Smooth muscle cell (in vitro differentiated cells): ENCODE results near the gene DTHD1. TPM values are rescaled to one million over a fixed set of nuclear protein-coding genes. Genes with fewer than 3 reads are reported as not detected.

Source experiments
- DNase-seq: peaks from one replicate; lab custom pipeline; 2025; ENCODE audit not compliant: unreplicated experiment; lab: John Stamatoyannopoulos, UW
- H2AFZ ChIP-seq: fragments of 200-600 bp; sonication (generic); 2 replicates; pipeline ENCODE4 v1.6.0; 2016; ENCODE audit warnings: antibody characterized with exemption, low read depth, mild to moderate bottlenecking
- H3F3A ChIP-seq: fragments of 200-600 bp; sonication (generic); 2 replicates; pipeline ENCODE4 v1.6.0; 2017; ENCODE audit warnings: antibody characterized with exemption, low read depth
- H3K27ac ChIP-seq: fragments of 200-600 bp; sonication (generic); 2 replicates; pipeline ENCODE4 v1.5.1; 2016; ENCODE audit warnings: low read depth, mild to moderate bottlenecking
- H3K27me3 ChIP-seq: fragments of 200-600 bp; sonication (generic); 2 replicates; pipeline ENCODE4 v1.6.1; 2016; ENCODE audit warnings: low read depth, mild to moderate bottlenecking
- H3K36me3 ChIP-seq: fragments of 200-600 bp; sonication (generic); 2 replicates; pipeline ENCODE4 v1.5.1; 2016; ENCODE audit warnings: low read depth
- H3K4me1 ChIP-seq: fragments of 200-600 bp; sonication (generic); 2 replicates; pipeline ENCODE4 v1.5.1; 2016; ENCODE audit warnings: low read depth
- H3K4me2 ChIP-seq: fragments of 200-600 bp; sonication (generic); 2 replicates; pipeline ENCODE4 v1.6.0; 2016; ENCODE audit warnings: mild to moderate bottlenecking
- H3K4me3 ChIP-seq: fragments of 200-600 bp; sonication (generic); 2 replicates; pipeline ENCODE4 v1.5.1; 2016; ENCODE audit warnings: mild to moderate bottlenecking
- H3K79me2 ChIP-seq: fragments of 200-600 bp; sonication (generic); 2 replicates; pipeline ENCODE4 v1.6.0; 2016; ENCODE audit warnings: low read depth, mild to moderate bottlenecking
- H3K9ac ChIP-seq: fragments of 200-600 bp; sonication (generic); 2 replicates; pipeline ENCODE4 v1.6.0; 2016; ENCODE audit warnings: low read depth
- H3K9me3 ChIP-seq: fragments of 200-600 bp; sonication (generic); replicated peaks from 2 replicates; pipeline ENCODE4 v1.5.1; 2016; ENCODE audit warnings: low read depth
- H4K20me1 ChIP-seq: fragments of 200-600 bp; sonication (generic); 2 replicates; pipeline ENCODE4 v1.6.0; 2016; ENCODE audit warnings: low read depth
- CTCF ChIP-seq: fragments of 200-600 bp; sonication (generic); IDR thresholded peaks from 2 replicates; pipeline ENCODE4 v1.5.1; 2017; ENCODE audit warnings: borderline replicate concordance, mild to moderate bottlenecking, antibody characterized with exemption; ENCODE audit not compliant: insufficient read depth, poor library complexity, severe bottlenecking
- WGBS: methylation state at CpG from one replicate; pipeline ENCODE4 v1.1.7; 2016; ENCODE audit warnings: low lambda C conversion rate; 5-methylcytosine and 5-hydroxymethylcytosine counted together
- polyA plus RNA-seq: library from polyadenylated mRNA; unstranded; fragments of >200 nt; fragmentation: Nextera tagmentation; extraction: Ambion mirVana; gene quantifications from 2 replicates; pipeline ENCODE4 v1.2.1, GENCODE V29; 2016
- total RNA-seq: library from RNA; depleted of rRNA; stranded (reverse); fragments of >200 nt; gene quantifications from 2 replicates; pipeline ENCODE4 v1.2.3, GENCODE V29; 2014

The DTHD1 gene
- total and polyA plus RNA-seq, 2 experiments from 2014 or later: not detected

GRCh38 chr4:36301127-36301526, 19.7 kb downstream of the DTHD1 start:
- no peak overlapping the region for H3K9ac ChIP-seq
- H3K27ac ChIP-seq: no peak overlapping the region
- H3F3A ChIP-seq: no peaks in the 10 kb centered on the region
- WGBS: 96% methylated on average over 2 of the region's 2 CpGs
- TF ChIP-seq CTCF: no peak
- H3K27me3 ChIP-seq: no peaks in the 10 kb centered on the region
- no peaks in the 10 kb centered on the region for H4K20me1 ChIP-seq
- no peaks in the 10 kb centered on the region for H3K4me1 ChIP-seq
- no peaks in the 10 kb centered on the region for H3K36me3 ChIP-seq
- no peak overlapping the region for H3K4me3 ChIP-seq
- no peak overlapping the region for H2AFZ ChIP-seq
- no peaks in the 10 kb centered on the region for H3K9me3 ChIP-seq
- no peaks in the 10 kb centered on the region for H3K79me2 ChIP-seq
- H3K4me2 ChIP-seq: no peak overlapping the region
- no peak for DNase-seq

- no peaks in the 10 kb centered on the region for H3K27me3 ChIP-seq
- no peak overlapping the region for H3K9ac ChIP-seq
- no peaks in the 10 kb centered on the region for H4K20me1 ChIP-seq
- H3K79me2 ChIP-seq: no peaks in the 10 kb centered on the region
- H3K4me2 ChIP-seq: no peak overlapping the region
- no peak for TF ChIP-seq CTCF
- no peaks in the 10 kb centered on the region for H3K36me3 ChIP-seq
- no peak for DNase-seq
- no peak overlapping the region for H3K27ac ChIP-seq
- 82% methylated on average over 3 of the region's 3 CpGs for WGBS
- H3K4me3 ChIP-seq: no peak overlapping the region
- no peaks in the 10 kb centered on the region for H3K4me1 ChIP-seq
- H3F3A ChIP-seq: no peaks in the 10 kb centered on the region
- no peak overlapping the region for H2AFZ ChIP-seq
- no peaks in the 10 kb centered on the region for H3K9me3 ChIP-seq
Measured at GRCh38 chr4:36303426-36304137, 22.2 kb downstream of the DTHD1 start.

GRCh38 chr4:36304138-36304681, 22.8 kb downstream of the DTHD1 start:
- no peaks in the 10 kb centered on the region for H3K27me3 ChIP-seq

More at GRCh38 chr4:36304138-36304681, 22.8 kb downstream of the DTHD1 start:
- DNase-seq: no peak
- Histone ChIP-seq H3K27ac (no peak overlapping the region), H3K9me3 (no peaks in the 10 kb centered on the region), H3K9ac (no peak overlapping the region), H3K36me3 (no peaks in the 10 kb centered on the region), H2AFZ (no peak overlapping the region), H3K4me1 (no peaks in the 10 kb centered on the region), H3F3A (no peaks in the 10 kb centered on the region), H3K4me2 (no peak overlapping the region), H3K4me3 (no peak overlapping the region), H3K79me2 (no peaks in the 10 kb centered on the region), H4K20me1 (no peaks in the 10 kb centered on the region)
- no peak for TF ChIP-seq CTCF
- WGBS: 70% methylated on average over 1 of the region's 1 CpG
